ENCODE results near the gene TSHZ2.

GRCh38 chr20:53174454-53174853 is 202.3 kb downstream of the TSHZ2 start:
- no peak for TF ChIP-seq CTCF (IDR thresholded peaks at IDR 0.05; ENCODE audit: low read depth, low read length)
- no peak for TF ChIP-seq EZH2phosphoT487 (IDR thresholded peaks at IDR 0.05; ENCODE audit: low read depth)
